Measurements from ENCODE around the gene KRT83.

Gene KRT83

DNA sequence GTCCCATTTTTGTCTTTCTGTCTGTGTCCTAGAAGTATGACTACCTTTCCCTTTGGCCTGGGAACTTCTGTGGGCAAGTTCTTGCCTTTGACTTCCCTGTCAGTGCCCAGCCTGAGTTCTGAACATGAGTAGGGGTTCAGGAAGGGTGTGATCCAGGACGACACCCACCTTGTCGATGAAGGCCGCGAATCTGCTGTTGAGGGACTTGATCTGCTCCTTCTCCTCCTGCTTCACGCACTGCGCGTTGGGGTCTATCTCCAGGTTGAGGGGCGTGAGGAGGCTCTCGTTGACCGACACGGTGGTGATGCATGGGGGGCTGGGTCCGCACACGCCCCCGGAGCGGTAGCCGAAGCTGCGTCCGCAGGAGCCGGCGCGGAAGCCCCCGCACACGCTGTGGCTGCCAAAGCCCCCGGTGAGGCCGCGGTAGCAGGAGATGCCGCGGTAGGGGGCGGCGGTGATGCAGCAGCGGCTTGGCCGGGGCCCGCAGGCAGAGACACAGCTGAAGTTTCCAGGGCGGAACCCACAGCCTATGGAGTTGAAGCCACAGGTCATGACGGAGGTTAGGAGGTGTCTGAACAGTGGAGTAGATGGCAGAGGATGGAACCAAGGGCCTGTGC lies at the start of gene KRT83:
Gene KRT83, minus strand, starts transcription at position 615 of the 617 bp plus-strand sequence. Its CDS starts 63 bp downstream, at position 552.
- DNase-seq, result no peak

DNA sequence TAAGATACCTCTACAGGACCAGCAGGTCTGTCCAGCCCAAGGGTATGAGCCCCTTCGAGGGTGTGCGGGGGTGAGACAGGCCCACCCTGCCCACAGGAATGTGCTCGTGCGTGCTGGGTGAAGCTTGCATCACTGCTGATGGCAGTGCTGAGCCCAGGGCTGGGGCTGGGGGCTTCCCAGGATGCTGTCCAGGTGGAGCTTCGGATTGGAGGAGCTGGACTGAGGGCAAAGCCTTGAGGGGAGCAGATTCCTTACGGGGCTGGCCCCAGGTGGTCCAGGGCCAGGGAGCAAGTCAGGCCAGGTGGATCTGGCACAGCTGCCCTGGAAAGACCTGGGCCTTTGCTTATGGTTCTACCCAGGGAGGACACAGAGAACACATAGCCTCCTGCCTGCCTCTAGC lies 48.6 kb upstream of the KRT83 start:
- no peak for DNase-seq

- no peak for DNase-seq
Observed at GRCh38 chr12:52369211-52369610, 48.0 kb upstream of the KRT83 start.

GRCh38 chr12:52368508-52368907 lies 47.3 kb upstream of the KRT83 start:
- DNase-seq, result no peak

- no peak for DNase-seq
Observed at GRCh38 chr12:52367876-52368275, 46.7 kb upstream of the KRT83 start.

GRCh38 chr12:52366738-52367485 lies 45.7 kb upstream of the KRT83 start, which contains the start of gene KRT85:
TSS of gene KRT85 (minus strand) at chr12:52367481. CDS start at chr12:52367405, 76 bp downstream.
- no peak for DNase-seq

DNA sequence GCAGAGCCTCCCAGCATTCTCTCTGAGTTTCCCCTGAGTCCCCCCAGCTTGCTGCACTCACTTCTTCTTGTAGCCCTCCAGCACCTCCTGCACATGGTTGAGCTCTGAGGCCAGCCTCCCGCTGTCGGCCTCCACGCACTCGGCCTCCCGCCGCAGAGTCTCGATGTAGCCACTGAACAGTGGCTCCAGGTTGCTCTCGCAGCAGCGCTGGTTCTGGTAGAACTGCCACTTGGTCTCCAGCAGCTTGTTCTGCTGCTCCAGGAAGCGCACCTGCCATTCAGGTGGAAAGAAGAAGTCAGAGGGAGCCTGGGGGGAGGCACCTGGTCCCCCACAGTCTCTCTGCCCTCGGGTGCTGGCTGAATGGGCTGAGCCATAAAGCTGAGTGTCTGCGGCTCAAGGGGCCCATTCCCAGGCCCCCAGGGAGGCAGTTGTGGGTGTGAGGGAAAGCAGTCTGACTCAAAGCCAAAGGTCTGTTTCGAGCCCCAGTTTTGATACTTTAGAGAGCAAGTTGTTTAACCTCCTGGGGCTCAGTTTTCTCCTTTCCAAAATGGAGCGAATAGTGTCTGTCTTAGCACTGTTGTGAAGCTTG lies 43.8 kb upstream of the KRT83 start:
- no peak for DNase-seq

GRCh38 chr12:52364061-52364460 lies 42.9 kb upstream of the KRT83 start:
- DNase-seq, result no peak

DNA sequence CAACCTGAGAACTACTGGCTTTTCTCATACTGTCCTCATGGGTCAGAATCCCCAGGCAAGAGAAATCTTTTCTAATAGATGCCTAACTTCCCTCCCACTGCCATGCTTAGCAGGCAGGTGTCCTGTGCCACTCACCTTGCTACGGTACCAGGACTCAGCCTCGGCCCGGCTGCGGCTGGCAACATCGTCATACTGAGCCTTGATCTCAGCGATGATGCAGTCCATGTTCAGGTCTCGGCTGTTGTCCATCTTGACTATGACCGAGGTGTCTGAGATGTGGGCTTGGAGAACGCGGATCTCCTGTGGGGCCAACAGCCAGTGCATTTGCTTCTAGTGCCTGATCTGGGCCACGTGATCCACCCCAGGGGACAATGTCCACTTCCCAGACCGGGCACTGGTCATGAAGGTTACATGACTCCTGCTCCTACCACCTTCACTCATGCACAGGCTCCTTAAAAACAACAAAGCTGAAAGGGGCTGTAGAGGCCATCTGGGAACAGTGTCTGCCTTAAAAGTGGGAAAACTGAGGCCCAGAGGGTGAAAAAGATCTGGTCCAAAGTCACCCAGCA lies 42.0 kb upstream of the KRT83 start:
- DNase-seq, result no peak

DNA sequence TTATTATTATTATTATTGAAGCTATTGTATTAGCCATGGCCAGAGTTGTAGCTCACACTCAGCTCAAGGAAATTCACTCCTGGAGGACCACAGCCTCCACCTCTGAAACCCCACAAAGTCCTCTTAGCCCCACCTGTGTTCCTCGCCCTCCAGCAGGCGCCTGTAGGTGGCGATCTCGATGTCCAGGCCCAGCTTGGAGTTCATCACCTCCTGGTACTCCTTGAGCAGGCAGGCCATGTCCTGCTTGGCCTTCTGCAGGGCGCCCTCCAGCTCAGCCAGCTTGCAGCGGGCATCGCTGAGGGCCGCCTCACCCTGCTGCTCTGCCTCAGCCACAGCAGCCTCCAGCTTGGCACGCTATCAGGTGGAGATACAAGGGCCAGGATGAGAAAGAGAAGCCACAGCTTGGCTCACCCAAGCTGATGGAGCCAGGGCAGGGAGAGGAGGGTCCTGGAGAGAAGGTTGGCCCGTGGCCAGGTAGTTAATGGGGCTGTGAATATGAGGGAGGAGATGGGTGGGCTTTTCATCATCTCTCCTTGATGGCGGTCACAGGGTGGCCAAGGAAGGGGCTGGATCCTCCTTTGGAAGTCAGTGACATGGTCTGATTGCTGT lies 41.0 kb upstream of the KRT83 start:
- no peak for DNase-seq

DNA sequence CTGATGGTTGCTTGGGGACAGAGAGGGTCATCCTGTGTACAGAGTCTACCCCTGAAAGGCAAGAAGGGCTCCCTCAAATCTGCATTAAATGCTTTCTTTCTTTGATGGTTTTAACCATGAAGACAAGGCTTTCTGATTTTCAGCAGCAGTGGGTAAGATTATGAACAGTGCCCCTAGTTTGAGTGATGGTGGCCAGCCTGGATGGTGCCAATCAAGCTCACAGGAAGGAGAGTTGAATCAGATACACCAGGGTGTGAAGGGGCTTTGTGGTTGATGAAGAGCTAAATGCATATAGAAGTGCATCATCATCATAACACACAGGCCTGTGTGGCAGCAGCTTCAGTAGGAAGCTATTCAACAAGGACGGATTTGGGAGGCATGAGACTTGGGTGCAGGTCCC lies 40.4 kb upstream of the KRT83 start:
- no peak for DNase-seq

DNA sequence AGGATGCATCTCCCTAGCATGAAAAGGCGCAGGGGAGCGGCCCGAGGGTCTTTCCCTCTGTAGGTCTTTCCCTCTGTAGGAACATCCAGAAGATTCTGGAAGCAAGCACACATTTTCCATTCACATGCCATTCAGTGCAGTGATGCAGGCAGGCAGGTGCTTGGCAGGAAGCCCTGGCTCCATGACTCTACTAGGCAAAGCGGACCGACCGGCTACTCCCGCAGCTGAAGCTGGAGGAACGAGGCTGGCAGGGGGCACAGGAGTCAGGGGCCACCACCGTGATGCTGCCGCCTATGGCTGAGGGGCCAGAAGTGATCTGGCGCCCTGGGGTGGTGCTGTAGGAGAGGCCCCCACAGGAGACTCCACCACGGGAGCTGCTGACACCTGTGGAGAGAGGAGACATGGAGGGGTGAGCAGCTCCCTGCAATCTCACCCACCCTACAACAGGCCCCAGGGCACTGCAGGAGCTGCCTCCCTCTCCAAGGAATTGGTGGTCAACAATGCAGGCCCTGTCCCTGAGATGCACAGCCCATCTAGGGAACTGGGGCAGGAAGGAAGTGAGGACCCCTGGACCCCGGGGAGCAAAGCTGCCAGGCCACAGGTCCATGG lies 39.6 kb upstream of the KRT83 start:
- DNase-seq, result no peak

GRCh38 chr12:52360106-52360662 lies 39.0 kb upstream of the KRT83 start:
- no peak for DNase-seq

DNA sequence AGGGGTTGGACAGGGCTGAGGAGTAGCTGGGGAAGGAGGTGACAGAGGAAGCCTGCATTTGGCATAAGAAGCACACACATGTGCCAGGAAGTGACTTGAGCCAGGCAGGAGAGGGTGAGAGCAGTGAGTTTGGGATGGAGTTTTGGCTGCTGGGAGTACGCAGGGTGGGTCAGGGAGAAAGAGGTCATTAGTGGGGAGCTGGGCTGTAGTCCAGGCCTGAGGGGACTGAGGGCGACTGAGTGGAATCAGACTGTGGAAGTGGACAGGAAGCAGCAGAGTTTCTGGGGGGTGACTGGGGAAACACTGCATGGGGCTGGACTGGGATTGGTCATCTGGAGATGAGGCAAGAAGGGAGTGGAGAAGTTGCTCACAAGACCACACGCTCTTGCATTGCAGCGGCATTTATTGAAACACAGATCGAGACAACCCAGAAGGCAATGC lies 38.4 kb upstream of the KRT83 start:
- no peak for DNase-seq

- no peak for DNase-seq
Observed at GRCh38 chr12:52358575-52359350, 37.6 kb upstream of the KRT83 start.

DNA sequence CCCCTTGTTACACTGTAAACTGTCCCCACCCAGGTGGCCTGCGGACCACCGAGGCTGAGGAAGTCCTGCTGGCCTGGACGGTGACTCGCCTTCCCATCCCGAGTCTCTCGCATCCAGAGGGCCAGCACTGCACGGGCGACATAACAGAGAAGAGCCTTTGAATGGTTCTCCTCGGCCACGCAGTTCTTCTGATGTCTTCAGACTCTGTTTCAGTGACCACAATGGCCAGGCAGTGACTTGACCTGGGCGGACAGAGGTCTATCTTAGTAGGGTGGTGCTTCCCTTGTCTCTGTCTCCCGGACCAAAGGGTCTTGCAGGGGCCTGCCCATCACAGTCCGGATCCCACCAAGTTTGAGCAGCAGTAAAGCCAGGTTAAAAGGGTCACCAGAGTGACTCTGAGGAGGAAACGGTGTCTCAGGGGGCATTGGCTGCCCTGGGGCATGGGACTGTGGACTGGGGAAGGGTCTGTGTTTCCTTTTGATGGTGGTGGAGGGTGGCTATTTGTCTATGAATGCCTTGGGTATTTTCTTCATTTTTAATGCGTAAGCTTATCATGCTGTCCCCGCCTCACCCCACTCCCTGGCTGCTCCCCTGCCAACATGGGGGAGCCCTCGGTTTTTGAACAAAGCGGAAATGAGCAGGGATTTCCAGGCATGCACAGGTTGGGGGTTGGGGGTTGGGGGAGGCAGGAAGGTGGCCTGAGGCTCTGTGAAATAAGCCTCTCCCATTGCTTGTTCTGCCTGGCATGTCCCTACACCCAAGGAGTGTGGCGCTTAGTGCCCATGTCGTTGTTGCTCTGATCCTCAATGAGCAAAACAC lies 35.8 kb upstream of the KRT83 start:
- DNase-seq, result no peak

DNA sequence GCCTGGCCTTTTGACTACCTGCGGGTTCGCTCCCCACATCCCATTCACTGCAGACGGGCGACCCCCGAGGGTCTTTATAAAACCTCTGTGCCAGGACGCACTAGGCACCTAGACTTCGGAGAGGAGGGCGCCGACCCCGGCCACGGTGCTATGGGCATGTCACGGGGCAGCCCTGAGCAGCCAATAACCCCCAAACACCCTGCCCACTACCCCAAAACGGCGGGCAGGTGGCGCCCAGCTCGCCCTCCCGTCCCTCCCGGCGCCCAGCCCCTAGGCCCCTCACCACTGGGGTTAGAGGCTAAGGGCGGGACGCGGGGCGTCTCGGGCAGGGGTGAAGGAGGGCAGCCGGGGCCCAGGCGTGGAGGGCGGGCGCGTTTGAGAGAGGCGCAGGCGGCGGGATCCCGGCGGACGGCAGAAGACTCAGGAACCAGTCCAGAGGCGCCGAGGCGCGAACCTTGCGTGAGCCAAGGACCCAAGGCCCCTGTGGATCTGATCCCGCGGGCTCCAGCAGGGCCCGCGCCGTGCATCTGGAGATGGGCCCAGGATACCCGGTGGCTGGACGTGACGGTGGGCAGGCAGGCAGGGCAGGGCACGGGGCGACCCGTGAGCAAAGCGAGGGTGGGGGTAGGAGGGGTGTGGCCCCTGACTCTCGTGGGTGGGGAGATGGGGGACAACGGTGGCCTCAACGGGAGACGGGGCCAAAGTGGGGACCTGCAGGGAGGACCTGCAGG lies 35.0 kb upstream of the KRT83 start:
- DNase-seq, result no peak

- DNase-seq, result no peak
Observed at GRCh38 chr12:52355176-52355575, 34.0 kb upstream of the KRT83 start.

GRCh38 chr12:52354200-52354599 lies 33.0 kb upstream of the KRT83 start:
- DNase-seq, result no peak

GRCh38 chr12:52353766-52354165 lies 32.6 kb upstream of the KRT83 start:
- no peak for DNase-seq

All from NCI-H187 treated with DMSO at 0.1 percent for 48 hours (cell line).